Measurements from ENCODE around the gene TIPARP. TPM values are rescaled to one million over a fixed set of nuclear protein-coding genes. Genes with fewer than 3 reads are reported as not detected.

TIPARP gene
- total and polyA plus RNA-seq, 2 of the 13 experiments (the other 11 are each of a cell fraction or from before 2014, with no cell fraction given) = 7.3 to 19.7 TPM

GRCh38 chr3:156638271-156638670 is 36.1 kb upstream of the TIPARP start (continued):
- TF ChIP-seq NR0B2 (CRISPR knock-in tag; IDR thresholded peaks at IDR 0.05) = no peak
- TF ChIP-seq, protein P1, sequence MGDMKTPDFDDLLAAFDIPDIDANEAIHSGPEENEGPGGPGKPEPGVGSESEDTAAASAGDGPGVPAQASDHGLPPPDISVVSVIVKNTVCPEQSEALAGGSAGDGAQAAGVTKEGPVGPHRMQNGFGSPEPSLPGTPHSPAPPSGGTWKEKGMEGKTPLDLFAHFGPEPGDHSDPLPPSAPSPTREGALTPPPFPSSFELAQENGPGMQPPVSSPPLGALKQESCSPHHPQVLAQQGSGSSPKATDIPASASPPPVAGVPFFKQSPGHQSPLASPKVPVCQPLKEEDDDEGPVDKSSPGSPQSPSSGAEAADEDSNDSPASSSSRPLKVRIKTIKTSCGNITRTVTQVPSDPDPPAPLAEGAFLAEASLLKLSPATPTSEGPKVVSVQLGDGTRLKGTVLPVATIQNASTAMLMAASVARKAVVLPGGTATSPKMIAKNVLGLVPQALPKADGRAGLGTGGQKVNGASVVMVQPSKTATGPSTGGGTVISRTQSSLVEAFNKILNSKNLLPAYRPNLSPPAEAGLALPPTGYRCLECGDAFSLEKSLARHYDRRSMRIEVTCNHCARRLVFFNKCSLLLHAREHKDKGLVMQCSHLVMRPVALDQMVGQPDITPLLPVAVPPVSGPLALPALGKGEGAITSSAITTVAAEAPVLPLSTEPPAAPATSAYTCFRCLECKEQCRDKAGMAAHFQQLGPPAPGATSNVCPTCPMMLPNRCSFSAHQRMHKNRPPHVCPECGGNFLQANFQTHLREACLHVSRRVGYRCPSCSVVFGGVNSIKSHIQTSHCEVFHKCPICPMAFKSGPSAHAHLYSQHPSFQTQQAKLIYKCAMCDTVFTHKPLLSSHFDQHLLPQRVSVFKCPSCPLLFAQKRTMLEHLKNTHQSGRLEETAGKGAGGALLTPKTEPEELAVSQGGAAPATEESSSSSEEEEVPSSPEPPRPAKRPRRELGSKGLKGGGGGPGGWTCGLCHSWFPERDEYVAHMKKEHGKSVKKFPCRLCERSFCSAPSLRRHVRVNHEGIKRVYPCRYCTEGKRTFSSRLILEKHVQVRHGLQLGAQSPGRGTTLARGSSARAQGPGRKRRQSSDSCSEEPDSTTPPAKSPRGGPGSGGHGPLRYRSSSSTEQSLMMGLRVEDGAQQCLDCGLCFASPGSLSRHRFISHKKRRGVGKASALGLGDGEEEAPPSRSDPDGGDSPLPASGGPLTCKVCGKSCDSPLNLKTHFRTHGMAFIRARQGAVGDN (CRISPR knock-in tag; IDR thresholded peaks at IDR 0.05) = no peak

DNA sequence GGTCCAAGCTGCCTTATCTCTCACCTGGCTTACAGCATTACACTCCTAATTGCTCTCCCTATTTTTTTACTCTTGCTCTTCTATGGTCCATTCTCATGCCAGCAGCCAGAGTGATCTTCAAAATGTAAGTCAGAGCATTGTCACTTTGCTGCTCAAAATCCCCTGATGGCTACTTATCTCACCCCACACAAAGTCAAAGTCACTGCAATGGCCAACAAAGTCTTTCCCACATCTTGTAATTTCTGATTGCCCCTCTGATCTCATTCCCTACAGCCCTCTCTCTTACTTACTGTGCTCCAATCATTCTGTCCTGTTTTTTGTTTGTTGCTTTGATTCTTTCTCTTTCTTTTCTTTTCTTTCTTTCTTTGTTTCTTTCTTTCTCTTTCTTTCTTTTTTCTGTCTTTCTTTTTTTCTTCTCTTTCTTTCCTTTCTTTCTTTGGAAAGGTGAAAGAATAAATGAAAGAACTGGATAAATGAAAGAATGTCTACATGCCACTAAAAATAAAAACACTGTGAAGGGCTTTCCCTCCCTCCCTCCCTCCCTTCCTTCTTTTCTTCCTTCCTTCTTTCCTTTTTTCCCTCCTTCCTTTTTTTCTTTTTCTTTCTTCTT is 34.9 kb upstream of the TIPARP start:
- H3K27ac ChIP-seq (ENCODE audit: extremely low read length, insufficient read depth, low read length) = no peak overlapping the region
- no peak for DNase-seq (ENCODE audit: low spot score)
- CTCF ChIA-PET (ENCODE audit: low intra/inter-chr PET ratio, low total read pairs) = no interaction called here
- in situ Hi-C loops (cut with HindIII; ENCODE audit: extremely low pct_ligation_motif_present, low pct_unique_long_range_greater_than_20kb) (no loop called here), intact Hi-C loops (cut with micrococcal nuclease; ENCODE audit: unreplicated experiment) (no loop called here)
- H3K4me2 ChIP-seq (ENCODE audit: low read depth, low read length) = no peak overlapping the region
- POLR2A ChIA-PET = no interaction called here
- no peak for FAIRE-seq
- H3K27me3 ChIP-seq (ENCODE audit: control insufficient read depth in 1 of 2, insufficient read depth in 2 of 2, low read length in 2 of 2) = peaks cover 0 to 1% of the 10 kb centered on the region in 2 experiments; a peak in 3 of 5 replicates
- H3K4me3 ChIP-seq (replicated peaks in 1 of 3; ENCODE audit: insufficient read depth in 1 of 3, low read depth in 2 of 3, low read length in 3 of 3) = no peak overlapping the region
- H3K9me3 ChIP-seq (ENCODE audit: low read length) = no peaks in the 10 kb centered on the region
- H3K4me1 ChIP-seq (ENCODE audit: insufficient read depth, low read length) = no peaks in the 10 kb centered on the region
- no peak overlapping the region for H2AFZ ChIP-seq (ENCODE audit: low read length)
- no TSS peak for BruUV-seq (replicated peaks)
- no peaks in the 10 kb centered on the region for H3K36me3 ChIP-seq (replicated peaks in 1 of 2; ENCODE audit: control insufficient read depth in 1 of 2, insufficient read depth in 2 of 2, low read length in 2 of 2)
- no peaks in the 10 kb centered on the region for H4K20me1 ChIP-seq (ENCODE audit: insufficient read depth, low read length)
- no peak for ATAC-seq
- no peaks in the 10 kb centered on the region for H3K79me2 ChIP-seq (ENCODE audit: insufficient read depth, low read length)
- no peak overlapping the region for H3K9ac ChIP-seq (ENCODE audit: insufficient read depth, low read depth, low read length)
- no peak for TF ChIP-seq MEIS1 (CRISPR knock-in tag; IDR thresholded peaks at IDR 0.05; ENCODE audit: borderline replicate concordance)
- TF ChIP-seq POLR2G (IDR thresholded peaks at IDR 0.05; ENCODE audit: low read depth, low read length) = no peak
- TF ChIP-seq, protein P2, sequence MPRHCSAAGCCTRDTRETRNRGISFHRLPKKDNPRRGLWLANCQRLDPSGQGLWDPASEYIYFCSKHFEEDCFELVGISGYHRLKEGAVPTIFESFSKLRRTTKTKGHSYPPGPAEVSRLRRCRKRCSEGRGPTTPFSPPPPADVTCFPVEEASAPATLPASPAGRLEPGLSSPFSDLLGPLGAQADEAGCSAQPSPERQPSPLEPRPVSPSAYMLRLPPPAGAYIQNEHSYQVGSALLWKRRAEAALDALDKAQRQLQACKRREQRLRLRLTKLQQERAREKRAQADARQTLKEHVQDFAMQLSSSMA (CRISPR knock-in tag; IDR thresholded peaks at IDR 0.05) = no peak
- no peak for TF ChIP-seq ZNF407 (CRISPR knock-in tag; IDR thresholded peaks at IDR 0.05; ENCODE audit: not compliant biosample characterization)
- TF ChIP-seq ZNF619 (CRISPR knock-in tag; IDR thresholded peaks at IDR 0.05) = no peak
- no peak for TF ChIP-seq TBX2 (CRISPR knock-in tag; IDR thresholded peaks at IDR 0.05; ENCODE audit: borderline replicate concordance)
